CD4-positive, alpha-beta T cell (primary cell): Measurements from ENCODE around the gene TMC4. TPM values are rescaled to one million over a fixed set of nuclear protein-coding genes. Genes with fewer than 3 reads are reported as not detected.

Experiments used
- ATAC-seq: fragments of 200-7000 bp; cut with Tn5 transposase; one replicate; pipeline ENCODE4 v1.10.0; 2022; ENCODE audit warnings: mild to moderate bottlenecking; ENCODE audit not compliant: poor library complexity
- CTCF ChIA-PET: fragments of 350-600 bp; sonication (Branson Sonifier 250); formaldehyde crosslinking; loops from one replicate; lab custom pipeline; 2021; ENCODE audit warnings: antibody characterized with exemption, inconsistent platforms; lab: Charles Lee
- POLR2A ChIA-PET: fragments of 350-600 bp; sonication (Branson Sonifier 250); formaldehyde crosslinking; loops from one replicate; lab custom pipeline; 2021; ENCODE audit warnings: antibody characterized with exemption, inconsistent platforms; lab: Charles Lee
- DNase-seq, 14 experiments: peaks; one replicate each; pipeline ENCODE4 v3.0.0-alpha.2; 2013 to 2020; ENCODE audit warnings: mixed read lengths in 2 of 14
- H3K27ac ChIP-seq, 2 donors: one replicate each; pipeline versions ENCODE4 v1.5.1 to v1.7.0; 2013; ENCODE audit warnings: low read length in 2 of 2, low read depth in 1 of 2, mild to moderate bottlenecking in 1 of 2
- H3K27me3 ChIP-seq, 2 experiments: 1 replicate in 1 of 2; 2 replicates in 1 of 2; pipeline versions ENCODE4 v1.6.1 to v1.7.0; 2013; ENCODE audit warnings: low read length in 2 of 2, control low read depth in 1 of 2, mild to moderate bottlenecking in 1 of 2, moderate library complexity in 1 of 2; ENCODE audit not compliant: insufficient read depth in 2 of 2, control insufficient read depth in 1 of 2
- H3K36me3 ChIP-seq: one replicate; pipeline ENCODE4 v1.6.1; 2013; ENCODE audit warnings: low read length, control low read depth; ENCODE audit not compliant: insufficient read depth
- H3K4me1 ChIP-seq: one replicate; pipeline ENCODE4 v1.6.1; 2013; ENCODE audit warnings: low read length, control low read depth; ENCODE audit not compliant: insufficient read depth
- H3K4me3 ChIP-seq: one replicate; pipeline ENCODE4 v1.5.1; 2013; ENCODE audit warnings: mild to moderate bottlenecking, low read length, moderate library complexity
- H3K9me3 ChIP-seq, 2 experiments: 1 replicate in 1 of 2; 2 replicates in 1 of 2; pipeline versions ENCODE4 v1.6.1 to v1.7.0; 2013; ENCODE audit warnings: low read length in 2 of 2, mild to moderate bottlenecking in 2 of 2, control low read depth in 1 of 2, moderate library complexity in 1 of 2; ENCODE audit not compliant: control insufficient read depth in 1 of 2, insufficient read depth in 1 of 2
- H3K27ac Mint-ChIP-seq: one replicate; pipeline ENCODE4 v1.8.0; 2020; ENCODE audit warnings: mixed read lengths
- H3K27me3 Mint-ChIP-seq: one replicate; pipeline ENCODE4 v1.8.0; 2021; ENCODE audit warnings: mixed read lengths
- H3K36me3 Mint-ChIP-seq: one replicate; pipeline ENCODE4 v1.8.0; 2021; ENCODE audit warnings: low read depth, mixed read lengths
- H3K4me1 Mint-ChIP-seq: one replicate; pipeline ENCODE4 v1.8.0; 2021; ENCODE audit warnings: low read depth, mixed read lengths
- H3K4me3 Mint-ChIP-seq: one replicate; pipeline ENCODE4 v1.8.0; 2020; ENCODE audit warnings: mild to moderate bottlenecking, mixed read lengths
- H3K9me3 Mint-ChIP-seq: one replicate; pipeline ENCODE4 v1.8.0; 2020; ENCODE audit warnings: mixed read lengths
- intact Hi-C, 2 experiments: fragments of 100-400 bp; cut with DNase I in 1 of 2; cut with micrococcal nuclease in 1 of 2; formaldehyde crosslinking; loops; one replicate each; pipeline versions ENCODE4 v1.15.1 to v1.9.0; 2023 to 2025; cut with DNase I, micrococcal nuclease
- total RNA-seq, 174 experiments: library from RNA in 2 of 174; stranded (reverse) in 2 of 174; gene quantifications; one replicate each; pipeline ENCODE4 v1.2.3 and lab custom pipeline; 2021 to 2026
- TF ChIP-seq, protein P1 (sequence below): fragments of 200-600 bp; IDR thresholded peaks from one replicate; pipeline ENCODE4 v1.8.0; 2022; ENCODE audit warnings: antibody characterized with exemption, mild to moderate bottlenecking

TMC4 gene
- total RNA-seq, 2 experiments from 2014 or later: 0.84 to 1.5 TPM

DNA sequence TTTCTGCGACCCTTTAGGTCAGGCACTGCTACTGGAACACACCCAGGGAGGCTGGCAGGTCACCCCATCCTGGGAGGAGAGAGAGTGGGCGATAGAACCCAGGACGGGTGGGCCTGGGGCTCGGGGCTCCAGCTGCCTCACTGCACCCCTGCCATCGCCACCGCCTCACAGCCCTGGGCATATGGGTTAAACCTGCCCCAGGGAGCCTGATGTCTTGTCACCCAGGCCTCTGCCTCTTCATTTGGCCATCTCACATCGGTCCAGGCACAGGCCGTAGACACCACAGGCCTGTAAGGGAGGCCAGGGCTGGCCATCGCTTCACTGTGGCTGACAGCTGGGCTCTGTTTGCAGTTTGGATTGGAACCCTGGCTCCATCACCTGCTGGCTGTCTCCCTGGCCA, 47.2 kb downstream of the TMC4 start:
- Histone ChIP-seq H3K27ac (no peak overlapping the region), H3K27me3 (no peaks in the 10 kb centered on the region), H3K36me3 (peaks cover 83% of the 10 kb centered on the region), H3K4me1 (no peaks in the 10 kb centered on the region), H3K4me3 (no peak overlapping the region), H3K9me3 (no peaks in the 10 kb centered on the region)
- DNase-seq (no peak), ATAC-seq (no peak)
- Mint-ChIP-seq H3K4me1 (no peaks in the 10 kb centered on the region), H3K27ac (no peak overlapping the region), H3K27me3 (no peaks in the 10 kb centered on the region), H3K4me3 (no peak overlapping the region), H3K9me3 (no peaks in the 10 kb centered on the region), H3K36me3 (peaks cover 64% of the 10 kb centered on the region)
- ChIA-PET POLR2A (no interaction called here), CTCF (no interaction called here)
- TF ChIP-seq, protein P1, sequence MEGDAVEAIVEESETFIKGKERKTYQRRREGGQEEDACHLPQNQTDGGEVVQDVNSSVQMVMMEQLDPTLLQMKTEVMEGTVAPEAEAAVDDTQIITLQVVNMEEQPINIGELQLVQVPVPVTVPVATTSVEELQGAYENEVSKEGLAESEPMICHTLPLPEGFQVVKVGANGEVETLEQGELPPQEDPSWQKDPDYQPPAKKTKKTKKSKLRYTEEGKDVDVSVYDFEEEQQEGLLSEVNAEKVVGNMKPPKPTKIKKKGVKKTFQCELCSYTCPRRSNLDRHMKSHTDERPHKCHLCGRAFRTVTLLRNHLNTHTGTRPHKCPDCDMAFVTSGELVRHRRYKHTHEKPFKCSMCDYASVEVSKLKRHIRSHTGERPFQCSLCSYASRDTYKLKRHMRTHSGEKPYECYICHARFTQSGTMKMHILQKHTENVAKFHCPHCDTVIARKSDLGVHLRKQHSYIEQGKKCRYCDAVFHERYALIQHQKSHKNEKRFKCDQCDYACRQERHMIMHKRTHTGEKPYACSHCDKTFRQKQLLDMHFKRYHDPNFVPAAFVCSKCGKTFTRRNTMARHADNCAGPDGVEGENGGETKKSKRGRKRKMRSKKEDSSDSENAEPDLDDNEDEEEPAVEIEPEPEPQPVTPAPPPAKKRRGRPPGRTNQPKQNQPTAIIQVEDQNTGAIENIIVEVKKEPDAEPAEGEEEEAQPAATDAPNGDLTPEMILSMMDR: no peak
- intact Hi-C loops: no loop called here

DNA sequence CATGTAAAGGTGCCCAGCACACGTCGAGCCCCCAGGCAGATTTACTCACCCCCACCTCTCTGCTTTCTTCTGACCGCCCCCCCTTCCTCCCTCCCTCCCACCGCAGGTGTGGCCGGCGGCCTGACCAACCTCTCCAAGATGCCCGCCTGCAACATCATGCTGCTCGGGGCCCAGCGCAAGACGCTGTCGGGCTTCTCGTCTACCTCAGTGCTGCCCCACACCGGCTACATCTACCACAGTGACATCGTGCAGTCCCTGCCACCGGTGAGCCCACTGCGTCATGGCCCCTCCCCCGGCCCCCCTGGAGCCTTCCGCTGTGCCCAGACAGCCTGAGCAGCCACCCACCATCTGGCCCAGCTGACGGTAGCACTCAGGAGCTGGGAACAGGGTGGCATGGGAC, 48.6 kb downstream of the TMC4 start:
- DNase-seq (no peak), ATAC-seq (no peak)
- Histone ChIP-seq H3K36me3 (peaks cover 92% of the 10 kb centered on the region), H3K27ac (no peak overlapping the region), H3K4me1 (no peaks in the 10 kb centered on the region), H3K9me3 (no peaks in the 10 kb centered on the region), H3K4me3 (no peak overlapping the region), H3K27me3 (no peaks in the 10 kb centered on the region)
- Mint-ChIP-seq H3K4me3 (no peak overlapping the region), H3K4me1 (no peaks in the 10 kb centered on the region), H3K27ac (no peak overlapping the region), H3K9me3 (no peaks in the 10 kb centered on the region), H3K27me3 (no peaks in the 10 kb centered on the region), H3K36me3 (peaks cover 75% of the 10 kb centered on the region)
- TF ChIP-seq, protein P1: no peak
- CTCF ChIA-PET: no interaction called here
- POLR2A ChIA-PET: interaction anchor here (0.8 to 1.5 kb wide), 3 partner anchors 9 to 19 kb away, joined by 3 to 5 read pairs (median 4); partner anchors contain the start of genes CNOT3, PRPF31 and TFPT
- intact Hi-C loops: no loop called here

DNA sequence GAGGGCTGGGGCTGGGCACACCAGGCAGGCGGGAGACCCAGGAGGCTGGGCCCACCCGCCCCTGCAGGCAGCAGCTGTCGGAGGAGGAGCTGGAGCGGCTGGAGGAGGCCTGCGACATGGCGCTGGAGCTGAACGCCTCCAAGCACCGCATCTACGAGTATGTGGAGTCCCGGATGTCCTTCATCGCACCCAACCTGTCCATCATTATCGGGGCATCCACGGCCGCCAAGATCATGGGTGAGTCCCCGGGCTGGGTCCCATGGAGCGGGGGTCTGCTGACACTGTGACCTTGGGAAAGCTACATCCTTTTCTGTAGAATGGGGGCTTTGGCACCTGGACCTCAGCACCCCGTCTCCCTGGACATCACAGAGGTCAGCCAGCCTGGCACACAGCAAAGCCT, 49.3 kb downstream of the TMC4 start:
- Mint-ChIP-seq H3K4me1 (no peaks in the 10 kb centered on the region), H3K9me3 (no peaks in the 10 kb centered on the region), H3K36me3 (peaks cover 75% of the 10 kb centered on the region), H3K4me3 (no peak overlapping the region), H3K27ac (no peak overlapping the region), H3K27me3 (no peaks in the 10 kb centered on the region)
- no peaks in the 10 kb centered on the region for H3K27me3 ChIP-seq
- intact Hi-C loops: no loop called here
- H3K4me3 ChIP-seq: no peak overlapping the region
- ATAC-seq (no peak), DNase-seq (no peak)
- no peak overlapping the region for H3K27ac ChIP-seq
- POLR2A ChIA-PET: interaction anchor here (0.5 to 1.5 kb wide), 3 partner anchors 8 to 255 kb away, joined by 3 to 5 read pairs (median 4); partner anchors contain the start of genes CNOT3, PRPF31 and TFPT
- CTCF ChIA-PET: no interaction called here
- no peaks in the 10 kb centered on the region for H3K4me1 ChIP-seq
- no peaks in the 10 kb centered on the region for H3K9me3 ChIP-seq
- TF ChIP-seq, protein P1: no peak
- H3K36me3 ChIP-seq: peaks cover 91% of the 10 kb centered on the region
